Right renal cortex interstitium (tissue), 3 donors: ENCODE measurements around the gene RTL3. TPM values are rescaled to one million over a fixed set of nuclear protein-coding genes. Genes with fewer than 3 reads are reported as not detected.

ENCODE experiments used
- DNase-seq, 3 donors: peaks; one replicate each; pipeline ENCODE4 v3.0.0-alpha.2; 2013; ENCODE audit warnings: low read depth in 3 of 3, low spot score in 2 of 3
- polyA plus RNA-seq, 3 donors: library from polyadenylated mRNA; unstranded; fragments of 120-200 nt; gene quantifications; one replicate each; pipeline ENCODE4 v1.2.1, GENCODE V29; 2013; ENCODE audit not compliant: insufficient read length in 3 of 3

RTL3 gene
- polyA plus RNA-seq, 3 donors, result not detected

DNA sequence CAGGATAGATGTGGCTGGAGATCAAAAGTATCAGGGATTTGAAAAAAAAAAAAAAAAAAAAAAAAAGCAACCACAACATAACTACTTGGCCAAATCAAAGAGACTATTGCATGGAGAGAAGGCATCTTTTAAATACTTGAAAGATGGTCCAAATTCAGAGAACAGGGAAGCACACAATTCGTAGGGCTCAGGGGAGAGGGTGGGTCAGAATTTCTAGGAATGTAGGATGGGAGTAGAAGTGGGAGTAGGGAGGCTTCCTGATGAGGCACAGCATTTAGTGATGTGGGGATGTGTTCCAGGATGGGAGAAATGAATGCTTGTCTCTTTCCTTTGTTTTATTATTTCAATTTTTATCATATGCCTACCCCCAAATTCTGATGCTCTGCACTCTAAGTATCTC, 36.3 kb downstream of the RTL3 start:
- no peak for DNase-seq

DNA sequence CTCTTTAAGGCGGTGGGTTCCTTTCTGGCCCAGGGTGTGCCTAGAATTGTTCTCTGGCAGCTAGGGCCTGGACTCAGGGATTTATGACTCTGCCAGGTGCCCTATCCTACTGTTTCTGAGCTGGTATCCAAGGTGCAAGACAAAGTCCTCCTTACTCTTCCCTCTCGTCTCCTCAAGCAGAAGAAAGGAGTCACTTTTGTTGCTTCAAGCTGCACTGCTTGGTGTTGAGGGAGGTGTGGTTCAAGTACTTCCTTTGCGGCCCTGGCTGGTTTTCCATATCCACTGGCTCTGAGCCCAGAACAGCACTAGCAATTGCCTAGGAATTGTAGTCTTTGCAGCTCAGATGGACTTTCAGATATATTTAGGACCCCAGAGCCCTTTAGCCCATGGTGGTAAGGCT, 39.3 kb downstream of the RTL3 start:
- no peak for DNase-seq

DNA sequence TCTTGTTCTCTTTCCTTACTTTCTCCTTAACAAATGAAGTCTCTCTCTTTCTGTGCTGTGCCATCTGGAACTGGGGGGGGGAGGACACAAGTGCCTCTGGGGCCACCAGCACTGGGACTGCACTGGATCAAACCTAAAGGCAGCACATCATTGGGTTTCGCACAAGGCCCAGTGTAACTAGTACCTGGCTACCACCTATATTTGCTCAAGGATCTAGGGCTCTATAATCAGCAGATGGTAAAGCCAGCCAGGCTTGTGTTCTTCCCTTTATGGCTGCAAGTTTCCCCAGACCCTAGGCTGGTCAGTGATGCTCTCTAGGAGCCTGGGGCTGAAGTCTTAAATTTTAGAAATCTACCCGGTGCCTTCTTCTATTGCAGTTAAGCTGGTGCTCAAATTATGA, 40.1 kb downstream of the RTL3 start:
- no peak for DNase-seq

DNA sequence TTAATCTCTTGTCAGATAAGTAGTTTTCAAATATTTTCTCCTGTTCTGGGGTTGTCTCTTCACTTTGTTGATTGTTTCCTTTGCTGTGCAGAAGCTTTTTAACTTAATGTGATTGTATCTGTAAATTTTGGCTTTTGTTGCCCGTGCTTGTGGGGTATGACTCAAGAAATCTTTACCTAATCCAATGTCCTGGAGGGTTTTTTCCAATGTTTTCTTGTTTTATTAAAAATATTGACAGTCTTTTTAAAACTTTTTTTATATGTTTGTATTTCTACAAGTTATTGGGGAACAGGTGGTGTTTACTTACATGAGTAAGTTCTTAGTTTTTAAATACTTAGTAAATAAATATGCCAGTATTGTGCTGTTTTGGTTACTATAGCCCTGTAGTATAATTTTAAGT, 44.9 kb downstream of the RTL3 start:
- no peak for DNase-seq

Other genes starting within 250 kb of the RTL3 start
- 10 to 100 TPM; 17.3 to 22.7 (median 20.6) TPM for gene LPAR4, start 88.4 kb upstream of the RTL3 start, polyA plus RNA-seq